Measurements from ENCODE around the gene HS3ST5.
A peak's percentile ranks its signal among the peaks of the same experiment; 100 is the strongest.
"Not testable (repeated sequence)": the region's sequence is repeated elsewhere in the genome, so short reads cannot be mapped to it uniquely, and the experiment has no call there.

Gene HS3ST5

GRCh38 chr6:114346451-114346850, 3.6 kb upstream of the HS3ST5 start:
- Mint-ChIP-seq H3K36me3 (no peaks in the 10 kb centered on the region), H3K4me1 (no peaks in the 10 kb centered on the region), H3K4me3 (no peak overlapping the region), H3K9me3 (peaks cover 5% of the 10 kb centered on the region), H3K27ac (no peak overlapping the region)
- ATAC-seq: no peak
- DNase-seq (ENCODE audit: low spot score in 2 of 2): no peak

DNA sequence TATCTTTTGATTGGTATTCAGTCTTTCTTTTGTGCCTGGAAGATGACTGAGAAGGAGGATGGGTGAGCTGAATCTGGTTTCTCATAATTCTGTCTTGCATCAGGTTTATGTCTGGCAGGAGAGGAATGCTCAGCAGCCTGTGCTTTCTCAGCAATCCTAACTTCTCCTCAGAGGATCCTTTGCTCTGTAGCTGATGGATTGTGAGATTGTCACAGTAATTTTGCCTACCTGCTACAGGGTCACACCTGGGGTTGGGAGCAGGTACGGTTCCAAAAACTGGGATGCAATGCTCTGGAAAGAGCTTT, 2.1 kb upstream of the HS3ST5 start:
- H3K4me3 Mint-ChIP-seq: no peak overlapping the region
- H3K4me1 Mint-ChIP-seq: no peaks in the 10 kb centered on the region
- no peak overlapping the region for H3K27ac Mint-ChIP-seq
- ATAC-seq: no peak
- DNase-seq (ENCODE audit: low spot score in 2 of 2): no peak
- no peaks in the 10 kb centered on the region for H3K36me3 Mint-ChIP-seq
- H3K9me3 Mint-ChIP-seq: no peaks in the 10 kb centered on the region

DNA sequence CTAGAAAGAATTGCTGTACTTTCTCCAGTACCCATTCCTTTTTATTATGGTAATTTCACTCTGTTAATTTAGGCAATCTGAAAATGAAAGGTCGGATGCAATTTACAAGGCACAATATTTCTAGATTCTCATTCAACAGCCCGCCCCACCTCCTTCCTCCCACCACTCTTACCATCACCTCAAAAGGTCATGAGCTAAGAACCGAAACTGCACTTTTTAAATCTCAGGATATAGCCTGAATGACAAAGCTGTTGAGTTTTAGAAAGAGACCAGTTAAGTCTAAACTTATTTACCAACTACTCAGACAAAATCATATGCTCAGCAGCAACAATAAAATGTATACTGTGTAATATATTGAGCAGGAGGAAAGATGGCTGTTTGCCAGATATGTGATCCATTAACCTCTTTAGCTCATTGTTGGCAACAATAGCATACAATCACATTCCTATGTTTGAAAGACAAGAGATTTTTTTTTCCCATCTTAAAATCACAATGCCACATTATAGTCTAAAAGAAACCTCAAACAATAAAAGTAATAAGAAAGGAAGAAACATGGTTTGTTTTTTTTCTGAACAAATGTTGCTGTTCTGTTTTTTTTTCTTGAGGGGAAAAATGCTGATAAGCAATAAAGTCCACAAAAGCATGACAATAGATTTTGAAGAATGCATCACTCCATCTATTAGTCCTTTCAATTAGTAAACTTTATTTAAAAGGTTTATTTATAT, 1.6 kb upstream of the HS3ST5 start:
- H3K27ac Mint-ChIP-seq: no peak overlapping the region
- no peak for DNase-seq (ENCODE audit: low spot score in 2 of 2)

GRCh38 chr6:114343782-114344144, 940 bp upstream of the HS3ST5 start:
- no peak overlapping the region for H3K4me3 Mint-ChIP-seq
- DNase-seq (ENCODE audit: low spot score in 2 of 2): no peak
- no peak overlapping the region for H3K27ac Mint-ChIP-seq
- H3K9me3 Mint-ChIP-seq: no peaks in the 10 kb centered on the region
- no peak for ATAC-seq
- H3K36me3 Mint-ChIP-seq: no peaks in the 10 kb centered on the region
- H3K4me1 Mint-ChIP-seq: no peaks in the 10 kb centered on the region

More for the DNA sequence above, 1.6 kb upstream of the HS3ST5 start:
- no peak for ATAC-seq
- no peaks in the 10 kb centered on the region for H3K9me3 Mint-ChIP-seq
- H3K36me3 Mint-ChIP-seq: no peaks in the 10 kb centered on the region
- H3K4me1 Mint-ChIP-seq: no peaks in the 10 kb centered on the region
- no peak overlapping the region for H3K4me3 Mint-ChIP-seq

GRCh38 chr6:114342086-114342825, 567 bp downstream of the HS3ST5 start:
- Mint-ChIP-seq H3K36me3 (no peaks in the 10 kb centered on the region), H3K4me1 (no peaks in the 10 kb centered on the region), H3K4me3 (no peak overlapping the region), H3K9me3 (no peaks in the 10 kb centered on the region), H3K27ac (no peak overlapping the region)
- ATAC-seq: peak; percentile 31
- DNase-seq (ENCODE audit: low spot score in 2 of 2): no peak

GRCh38 chr6:114339706-114340105, 3.1 kb downstream of the HS3ST5 start:
- no peaks in the 10 kb centered on the region for H3K9me3 Mint-ChIP-seq
- no peaks in the 10 kb centered on the region for H3K4me1 Mint-ChIP-seq
- ATAC-seq (no peak), DNase-seq (ENCODE audit: low spot score in 2 of 2) (no peak)
- H3K4me3 Mint-ChIP-seq: no peak overlapping the region
- H3K27ac Mint-ChIP-seq: no peak overlapping the region
- H3K36me3 Mint-ChIP-seq: no peaks in the 10 kb centered on the region

DNA sequence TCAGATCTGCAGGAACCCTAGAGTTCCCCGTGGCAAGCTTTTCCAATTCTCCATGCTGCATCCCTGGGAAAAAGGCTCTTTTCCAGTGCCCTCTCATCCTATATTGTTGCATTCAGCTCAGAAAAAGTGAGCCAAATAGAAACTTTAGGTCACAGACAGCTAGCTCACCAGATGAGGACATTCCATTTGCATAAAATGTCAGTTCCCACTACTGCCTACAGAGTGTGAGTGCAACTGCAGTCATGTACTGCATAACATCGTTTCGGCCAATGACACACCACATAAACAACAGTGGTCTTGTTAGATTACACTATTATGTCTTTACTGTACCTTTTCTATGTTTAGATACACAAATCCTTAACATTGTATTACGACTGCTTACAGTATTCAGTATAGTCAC, 8.6 kb downstream of the HS3ST5 start:
- Mint-ChIP-seq H3K27ac (no peak overlapping the region), H3K4me3 (no peak overlapping the region), H3K36me3 (no peaks in the 10 kb centered on the region), H3K9me3 (peaks cover 3% of the 10 kb centered on the region), H3K4me1 (no peaks in the 10 kb centered on the region)
- ATAC-seq (no peak), DNase-seq (ENCODE audit: low spot score in 2 of 2) (no peak)

GRCh38 chr6:114327074-114327473, 15.7 kb downstream of the HS3ST5 start:
- DNase-seq (ENCODE audit: low spot score in 2 of 2): no peak
- ATAC-seq: no peak
- H3K27ac Mint-ChIP-seq: no peak overlapping the region
- H3K4me1 Mint-ChIP-seq: no peaks in the 10 kb centered on the region
- no peaks in the 10 kb centered on the region for H3K36me3 Mint-ChIP-seq
- H3K4me3 Mint-ChIP-seq: no peak overlapping the region
- H3K9me3 Mint-ChIP-seq: peaks cover 4% of the 10 kb centered on the region

GRCh38 chr6:114323784-114324183, 19.0 kb downstream of the HS3ST5 start:
- Mint-ChIP-seq H3K9me3 (peaks cover 4% of the 10 kb centered on the region), H3K27ac (no peak overlapping the region), H3K36me3 (no peaks in the 10 kb centered on the region), H3K4me3 (no peak overlapping the region), H3K4me1 (no peaks in the 10 kb centered on the region)
- DNase-seq (ENCODE audit: low spot score in 2 of 2): no peak
- no peak for ATAC-seq

GRCh38 chr6:114319749-114320148, 23.1 kb downstream of the HS3ST5 start:
- Mint-ChIP-seq H3K9me3 (peaks cover 4% of the 10 kb centered on the region), H3K36me3 (no peaks in the 10 kb centered on the region), H3K4me3 (no peak overlapping the region), H3K4me1 (no peaks in the 10 kb centered on the region), H3K27ac (no peak overlapping the region)
- ATAC-seq (no peak), DNase-seq (ENCODE audit: low spot score in 2 of 2) (no peak)

DNA sequence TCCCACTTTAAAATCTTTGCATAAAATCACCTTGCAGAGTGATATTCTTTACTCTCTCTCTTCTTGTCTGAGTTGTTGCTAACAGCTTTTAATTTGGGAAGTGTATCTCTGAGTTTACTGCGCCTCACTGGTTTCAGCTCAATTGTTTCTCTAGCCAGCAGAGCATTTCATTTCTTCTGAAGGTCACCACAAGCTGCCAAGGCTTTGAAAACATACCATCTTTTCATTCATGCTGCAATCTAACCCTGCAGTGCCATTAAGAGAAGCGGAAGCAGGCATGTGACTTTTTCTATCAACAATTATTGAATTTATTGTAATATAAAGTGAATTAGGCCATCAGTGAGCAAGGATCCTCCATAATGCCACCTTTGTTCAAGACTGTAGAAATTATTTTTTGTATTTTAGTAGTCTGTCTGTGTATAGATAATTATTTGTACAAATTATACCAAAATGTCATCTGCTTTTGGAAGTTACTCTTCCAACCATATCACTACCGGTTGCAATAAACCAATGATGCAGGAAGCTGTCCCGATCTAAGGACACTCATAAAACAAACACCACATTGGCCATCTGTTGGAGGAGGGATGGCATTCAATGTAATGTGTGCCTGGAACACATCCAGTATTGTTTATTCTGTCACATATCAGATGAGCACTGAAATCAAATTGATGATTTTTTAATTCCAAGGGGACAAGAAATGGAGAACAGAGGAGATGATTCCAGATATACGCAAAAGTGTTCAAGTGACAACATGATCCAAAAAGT, 26.8 kb downstream of the HS3ST5 start:
- H3K4me1 Mint-ChIP-seq: no peaks in the 10 kb centered on the region

GRCh38 chr6:114313816-114314215, 29.0 kb downstream of the HS3ST5 start:
- not testable (repeated sequence) for H3K4me1 Mint-ChIP-seq; H3K36me3 Mint-ChIP-seq; H3K4me3 Mint-ChIP-seq; H3K27ac Mint-ChIP-seq; DNase-seq (ENCODE audit: low spot score in 2 of 2); H3K9me3 Mint-ChIP-seq; ATAC-seq

More for the DNA sequence above, 26.8 kb downstream of the HS3ST5 start:
- DNase-seq (ENCODE audit: low spot score in 2 of 2): no peak
- no peak overlapping the region for H3K4me3 Mint-ChIP-seq
- no peak overlapping the region for H3K27ac Mint-ChIP-seq
- H3K9me3 Mint-ChIP-seq: peaks cover 2% of the 10 kb centered on the region
- ATAC-seq: no peak
- no peaks in the 10 kb centered on the region for H3K36me3 Mint-ChIP-seq

GRCh38 chr6:114312931-114313330, 29.9 kb downstream of the HS3ST5 start:
- no peak for ATAC-seq
- no peaks in the 10 kb centered on the region for H3K36me3 Mint-ChIP-seq
- H3K4me3 Mint-ChIP-seq: no peak overlapping the region
- H3K9me3 Mint-ChIP-seq: peaks cover 2% of the 10 kb centered on the region
- no peaks in the 10 kb centered on the region for H3K4me1 Mint-ChIP-seq
- H3K27ac Mint-ChIP-seq: no peak overlapping the region
- no peak for DNase-seq (ENCODE audit: low spot score in 2 of 2)

DNA sequence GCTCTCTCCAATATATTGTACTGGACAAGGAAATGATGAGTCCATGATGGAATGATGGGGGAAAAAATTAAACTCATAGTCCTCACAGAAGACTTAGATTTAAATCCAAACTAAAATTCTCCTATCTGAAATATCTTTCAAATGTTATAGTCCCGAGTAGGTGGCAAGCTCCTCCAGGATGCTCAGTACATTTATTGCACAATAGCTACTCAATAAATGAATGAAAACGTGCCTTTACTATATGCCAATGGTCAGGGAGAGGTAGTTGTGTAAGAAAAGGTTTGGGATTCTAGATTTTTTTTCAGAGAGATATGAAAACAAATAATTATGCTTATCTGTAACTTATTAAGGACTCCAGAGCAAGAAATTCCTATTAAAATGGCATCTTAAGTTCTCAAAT, 32.8 kb downstream of the HS3ST5 start:
- no peak overlapping the region for H3K27ac Mint-ChIP-seq

DNA sequence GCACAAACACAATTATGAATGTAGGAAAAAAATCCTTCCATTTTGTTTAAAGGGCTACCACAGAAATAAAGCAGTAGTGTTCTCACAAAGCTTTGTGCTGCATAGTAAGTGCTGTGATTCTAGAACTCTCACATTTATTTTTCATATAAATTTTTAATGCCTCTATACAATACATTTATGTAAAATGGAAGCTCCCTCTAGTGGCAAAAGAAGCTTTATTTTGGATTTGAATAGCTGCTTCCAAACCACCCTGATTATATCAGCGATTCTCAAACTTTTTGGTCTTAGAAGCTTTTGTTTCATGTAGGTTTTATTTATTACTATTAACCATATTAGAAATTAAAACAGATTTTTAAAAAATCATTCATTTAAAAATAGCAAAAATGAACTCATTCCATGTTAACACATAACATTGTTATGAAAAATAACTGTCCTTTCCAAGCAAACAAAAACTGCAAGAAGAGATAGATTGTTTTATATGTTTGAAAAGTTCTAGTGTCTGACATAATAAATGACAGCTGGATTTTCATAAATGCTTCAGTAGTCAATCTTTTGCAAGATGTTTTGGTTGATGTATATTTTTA, 38.4 kb downstream of the HS3ST5 start:
- Mint-ChIP-seq H3K9me3 (peaks cover 2% of the 10 kb centered on the region), H3K4me3 (no peak overlapping the region), H3K27ac (no peak overlapping the region), H3K4me1 (no peaks in the 10 kb centered on the region), H3K36me3 (no peaks in the 10 kb centered on the region)
- ATAC-seq (no peak), DNase-seq (ENCODE audit: low spot score in 2 of 2) (no peak)

More for the DNA sequence above, 32.8 kb downstream of the HS3ST5 start:
- Mint-ChIP-seq H3K4me3 (no peak overlapping the region), H3K9me3 (peaks cover 2% of the 10 kb centered on the region), H3K4me1 (no peaks in the 10 kb centered on the region), H3K36me3 (no peaks in the 10 kb centered on the region)
- no peak for ATAC-seq
- DNase-seq (ENCODE audit: low spot score in 2 of 2): no peak

Measured in stimulated activated effector memory CD8-positive, alpha-beta T cell treated with anti-CD3 and anti-CD28 coated beads, Interleukin-12 subunit alpha, Interleukin-12 subunit beta, amount 100 ng/mL, for 72 hours (primary cell).